Neutrophil (primary cell): ENCODE measurements around the gene ZNF440.

ENCODE experiments used
- H3K27ac ChIP-seq: fragments of 200-600 bp; sonication (generic); 2 replicates; pipeline ENCODE4 v1.5.1; 2016; ENCODE audit warnings: mild to moderate bottlenecking, moderate library complexity
- H3K27me3 ChIP-seq: fragments of 200-600 bp; sonication (generic); 2 replicates; pipeline ENCODE4 v1.6.0; 2016; ENCODE audit warnings: mild to moderate bottlenecking
- H3K36me3 ChIP-seq: fragments of 200-600 bp; sonication (generic); 2 replicates; pipeline ENCODE4 v1.5.1; 2017
- H3K4me1 ChIP-seq, 2 experiments: fragments of 200-600 bp in 1 of 2; sonication (generic) in 1 of 2; 1 replicate in 1 of 2; 2 replicates in 1 of 2; pipeline versions ENCODE4 v1.5.1 to v1.6.1; 2013 to 2016; ENCODE audit warnings: low read depth in 1 of 2, low read length in 1 of 2, mild to moderate bottlenecking in 1 of 2, moderate library complexity in 1 of 2; ENCODE audit not compliant: control insufficient read depth in 1 of 2, insufficient read depth in 1 of 2
- H3K4me3 ChIP-seq, 2 experiments: fragments of 200-600 bp in 1 of 2; sonication (generic) in 1 of 2; 1 replicate in 1 of 2; 2 replicates in 1 of 2; pipeline ENCODE4 v1.5.1; 2013 to 2016; ENCODE audit warnings: low read depth in 1 of 2, low read length in 1 of 2, mild to moderate bottlenecking in 1 of 2, moderate library complexity in 1 of 2
- H3K9me3 ChIP-seq: fragments of 200-600 bp; sonication (generic); 2 replicates; pipeline ENCODE4 v1.5.1; 2016
- CTCF ChIP-seq: fragments of 200-600 bp; sonication (generic); IDR thresholded peaks from 2 replicates; pipeline ENCODE4 v1.5.1; 2016; ENCODE audit warnings: antibody characterized with exemption

Gene ZNF440

GRCh38 chr19:11780431-11781020, 33.5 kb upstream of the ZNF440 start:
- no peak for TF ChIP-seq CTCF
- no peaks in the 10 kb centered on the region for H3K27me3 ChIP-seq
- no peak overlapping the region for H3K27ac ChIP-seq
- H3K9me3 ChIP-seq, result peaks cover 79% of the 10 kb centered on the region
- H3K4me1 ChIP-seq, result no peaks in the 10 kb centered on the region
- peaks cover 39% of the 10 kb centered on the region for H3K36me3 ChIP-seq
- no peak overlapping the region for H3K4me3 ChIP-seq

DNA sequence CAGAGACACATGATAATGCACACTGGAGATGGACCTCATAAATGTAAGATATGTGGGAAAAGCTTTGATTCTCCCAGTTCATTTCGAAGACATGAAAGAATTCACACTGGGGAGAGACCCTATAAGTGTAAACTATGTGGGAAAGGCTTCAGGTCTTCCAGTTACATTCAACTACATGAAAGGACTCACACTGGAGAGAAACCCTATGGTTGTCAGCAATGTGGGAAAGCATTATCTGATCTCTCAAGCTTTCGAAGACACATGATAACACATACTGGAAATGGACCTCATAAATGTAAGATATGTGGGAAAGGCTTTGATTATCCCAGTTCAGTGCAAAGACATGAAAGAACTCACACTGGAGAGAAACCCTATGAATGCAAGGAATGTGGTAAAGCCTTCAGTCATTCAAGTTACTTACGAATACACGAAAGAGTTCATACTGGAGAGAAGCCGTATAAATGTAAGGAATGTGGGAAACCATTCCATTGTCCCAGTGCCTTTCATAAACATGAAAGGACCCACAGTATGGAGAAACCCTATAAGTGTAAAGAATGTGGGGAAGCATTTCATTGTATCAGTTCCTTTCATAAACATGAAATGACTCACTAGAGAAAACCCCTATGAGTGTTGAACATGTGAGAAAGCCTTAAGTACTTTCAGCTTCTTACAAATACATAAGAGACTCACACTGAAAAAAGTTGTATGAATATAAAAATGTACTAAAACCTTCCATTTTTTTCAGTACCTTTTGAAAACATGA, 32.6 kb upstream of the ZNF440 start:
- Histone ChIP-seq H3K4me1 (no peaks in the 10 kb centered on the region), H3K27ac (no peak overlapping the region), H3K4me3 (no peak overlapping the region), H3K36me3 (peaks cover 39% of the 10 kb centered on the region), H3K27me3 (no peaks in the 10 kb centered on the region), H3K9me3 (peaks cover 84% of the 10 kb centered on the region)
- no peak for TF ChIP-seq CTCF

DNA sequence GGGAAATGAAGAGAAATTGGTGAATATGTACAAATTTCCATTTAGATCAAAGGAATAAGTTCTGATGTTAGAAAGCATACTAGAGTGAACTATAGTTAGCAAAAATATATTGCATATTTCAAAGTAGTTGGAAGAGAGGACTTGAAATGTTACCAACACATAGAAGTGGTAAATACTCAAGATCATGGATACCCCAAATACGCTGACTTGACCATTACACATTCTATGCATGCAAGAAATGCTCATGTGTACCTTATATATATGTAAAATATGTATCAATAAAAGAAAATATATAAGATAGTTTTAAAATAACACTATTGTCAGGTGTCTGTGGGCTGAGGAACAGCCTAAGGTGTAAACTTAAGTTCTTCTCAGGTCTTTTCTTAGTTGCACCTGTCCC, 30.3 kb upstream of the ZNF440 start:
- Histone ChIP-seq H3K36me3 (peaks cover 24% of the 10 kb centered on the region), H3K9me3 (peaks cover 71% of the 10 kb centered on the region)
- TF ChIP-seq CTCF, result no peak

GRCh38 chr19:11784356-11784755, 29.7 kb upstream of the ZNF440 start:
- Histone ChIP-seq H3K27ac (no peak overlapping the region), H3K9me3 (peaks cover 67% of the 10 kb centered on the region), H3K36me3 (peaks cover 20% of the 10 kb centered on the region), H3K4me1 (no peaks in the 10 kb centered on the region), H3K4me3 (no peak overlapping the region), H3K27me3 (no peaks in the 10 kb centered on the region)
- no peak for TF ChIP-seq CTCF

More for the DNA sequence above, 30.3 kb upstream of the ZNF440 start:
- no peaks in the 10 kb centered on the region for H3K27me3 ChIP-seq
- H3K4me1 ChIP-seq, result no peaks in the 10 kb centered on the region
- H3K27ac ChIP-seq, result no peak overlapping the region
- H3K4me3 ChIP-seq, result no peak overlapping the region

DNA sequence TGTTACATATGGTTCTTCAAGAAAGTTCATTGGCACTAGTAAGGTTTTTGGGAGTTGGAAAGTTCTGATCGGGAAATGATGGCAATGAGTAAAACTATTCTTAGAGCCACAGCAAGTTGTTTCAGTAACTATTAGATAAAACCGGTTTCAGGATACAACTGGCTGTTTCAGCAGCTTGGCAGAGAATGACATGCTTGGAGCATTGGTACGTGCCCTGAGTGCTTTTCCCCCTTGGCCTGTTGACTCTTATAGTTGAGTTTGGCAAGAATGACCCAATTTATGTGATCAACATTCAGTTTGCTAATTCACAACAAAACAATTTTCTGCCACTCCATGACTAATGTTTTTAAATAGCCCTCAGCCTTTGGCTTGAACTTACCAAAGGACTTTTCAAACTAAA, 26.5 kb upstream of the ZNF440 start:
- Histone ChIP-seq H3K27me3 (no peaks in the 10 kb centered on the region), H3K4me3 (no peak overlapping the region), H3K9me3 (peaks cover 37% of the 10 kb centered on the region), H3K4me1 (no peaks in the 10 kb centered on the region), H3K36me3 (no peaks in the 10 kb centered on the region), H3K27ac (no peak overlapping the region)
- TF ChIP-seq CTCF, result no peak
